Measurements from ENCODE around the gene ZNF22.

ZNF22 gene

GRCh38 chr10:44965104-44965503 lies 35.6 kb upstream of the ZNF22 start:
- no peak for DNase-seq (ENCODE audit: low read depth)

- DNase-seq (ENCODE audit: low read depth): no peak
Measured at GRCh38 chr10:44965651-44966097, 35.0 kb upstream of the ZNF22 start.

GRCh38 chr10:44966129-44966815 lies 34.5 kb upstream of the ZNF22 start:
- DNase-seq (ENCODE audit: low read depth): no peak

GRCh38 chr10:44966816-44967509 lies 33.8 kb upstream of the ZNF22 start:
- no peak for DNase-seq (ENCODE audit: low read depth)

- DNase-seq (ENCODE audit: low read depth): no peak
Measured at GRCh38 chr10:44967616-44968015, 33.1 kb upstream of the ZNF22 start.

GRCh38 chr10:44968091-44968490 lies 32.6 kb upstream of the ZNF22 start:
- DNase-seq (ENCODE audit: low read depth): no peak

GRCh38 chr10:44968500-44969400 lies 32.0 kb upstream of the ZNF22 start:
- DNase-seq (ENCODE audit: low read depth): no peak

GRCh38 chr10:44969854-44970253 lies 30.9 kb upstream of the ZNF22 start:
- DNase-seq (ENCODE audit: low read depth): no peak

GRCh38 chr10:44970812-44971395 lies 29.8 kb upstream of the ZNF22 start:
- no peak for DNase-seq (ENCODE audit: low read depth)

GRCh38 chr10:44971434-44971833 lies 29.3 kb upstream of the ZNF22 start:
- DNase-seq (ENCODE audit: low read depth): no peak

GRCh38 chr10:44971935-44972757 lies 28.6 kb upstream of the ZNF22 start:
- DNase-seq (ENCODE audit: low read depth): no peak

- DNase-seq (ENCODE audit: low read depth): no peak
Measured at GRCh38 chr10:44972874-44973306, 27.8 kb upstream of the ZNF22 start.

GRCh38 chr10:44973323-44974081 lies 27.2 kb upstream of the ZNF22 start:
- no peak for DNase-seq (ENCODE audit: low read depth)

- no peak for DNase-seq (ENCODE audit: low read depth)
Measured at GRCh38 chr10:44974082-44974627, 26.6 kb upstream of the ZNF22 start.

GRCh38 chr10:44974628-44975430 lies 25.9 kb upstream of the ZNF22 start:
- DNase-seq (ENCODE audit: low read depth): no peak

GRCh38 chr10:44975431-44976331 lies 25.0 kb upstream of the ZNF22 start:
- DNase-seq (ENCODE audit: low read depth): no peak

- no peak for DNase-seq (ENCODE audit: low read depth)
Measured at GRCh38 chr10:44976352-44977198, 24.1 kb upstream of the ZNF22 start.
